ENCODE measurements around the gene NIPAL3. TPM values are rescaled to one million over a fixed set of nuclear protein-coding genes. Genes with fewer than 3 reads are reported as not detected.

Gene NIPAL3
- total RNA-seq, 1 experiment from 2014 or later = 11.2 TPM

DNA sequence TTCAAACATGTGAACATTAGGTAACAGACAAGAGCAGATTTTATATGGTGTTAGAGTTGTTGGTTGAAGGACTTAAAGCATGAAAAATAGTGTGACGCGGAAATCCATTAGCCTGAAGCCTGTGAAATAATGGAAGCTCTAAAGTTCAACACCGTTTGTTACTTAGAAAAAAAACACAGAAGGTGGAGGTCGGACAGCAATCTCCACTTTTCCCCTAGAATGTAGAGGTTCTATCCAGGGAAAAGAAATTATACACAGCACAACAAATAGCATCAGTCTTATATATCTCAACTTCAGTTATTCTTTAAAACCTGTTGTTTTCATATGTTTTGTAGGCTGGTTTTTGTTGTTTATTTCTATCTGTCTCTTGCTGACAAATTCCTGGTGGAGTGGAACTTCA lies 89.0 kb downstream of the NIPAL3 start:
- DNase-seq (ENCODE audit: low spot score) = no peak
- H3K4me3 Mint-ChIP-seq = peak overlapping the region; percentile 86
- H3K4me1 Mint-ChIP-seq = peaks cover 70% of the 10 kb centered on the region
- H3K27ac Mint-ChIP-seq = peak overlapping the region; percentile 50; the same call in 1 of the 2 replicates
- H3K36me3 Mint-ChIP-seq = no peaks in the 10 kb centered on the region
- no peak for TF ChIP-seq ESRRA (CRISPR knock-in tag; IDR thresholded peaks at IDR 0.05; ENCODE audit: borderline replicate concordance)
- H3K27me3 Mint-ChIP-seq (ENCODE audit: low read depth) = peaks cover 9% of the 10 kb centered on the region
- ChIA-PET POLR2A (no interaction called here), CTCF (interaction anchor here (0.7 to 3.3 kb wide), 8 partner anchors 12 to 305 kb away, joined by 3 to 30 read pairs (median 4); partner anchors contain the start of genes NIPAL3 and STPG1)
- H3K9me3 Mint-ChIP-seq = no peaks in the 10 kb centered on the region
- no peak for ATAC-seq

DNA sequence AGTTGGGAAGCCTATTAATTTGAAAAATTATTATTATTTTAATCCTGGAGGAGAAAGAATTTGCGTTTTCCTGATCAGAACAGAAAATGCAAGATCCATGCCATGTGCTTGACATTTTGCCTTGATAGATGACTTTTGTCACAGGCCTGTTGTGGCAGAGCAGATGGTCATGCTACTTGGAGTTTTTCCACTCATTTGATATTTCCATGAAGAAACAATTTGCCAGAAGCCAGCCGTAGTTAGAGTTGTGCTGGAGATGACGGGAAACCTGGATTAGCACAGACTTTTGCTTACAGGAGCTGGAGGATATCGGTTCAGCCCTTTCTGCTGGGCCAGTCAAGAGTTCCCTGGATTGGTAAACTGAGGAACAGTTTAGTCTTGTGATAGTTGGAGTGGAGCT lies 90.2 kb downstream of the NIPAL3 start:
- TF ChIP-seq NR3C1 (CRISPR knock-in tag; conservative IDR thresholded peaks at IDR 0.05; ENCODE audit: low read depth) = no peak
- TF ChIP-seq NR2C2 (CRISPR knock-in tag; IDR thresholded peaks at IDR 0.05) = no peak
- TF ChIP-seq, protein P1, sequence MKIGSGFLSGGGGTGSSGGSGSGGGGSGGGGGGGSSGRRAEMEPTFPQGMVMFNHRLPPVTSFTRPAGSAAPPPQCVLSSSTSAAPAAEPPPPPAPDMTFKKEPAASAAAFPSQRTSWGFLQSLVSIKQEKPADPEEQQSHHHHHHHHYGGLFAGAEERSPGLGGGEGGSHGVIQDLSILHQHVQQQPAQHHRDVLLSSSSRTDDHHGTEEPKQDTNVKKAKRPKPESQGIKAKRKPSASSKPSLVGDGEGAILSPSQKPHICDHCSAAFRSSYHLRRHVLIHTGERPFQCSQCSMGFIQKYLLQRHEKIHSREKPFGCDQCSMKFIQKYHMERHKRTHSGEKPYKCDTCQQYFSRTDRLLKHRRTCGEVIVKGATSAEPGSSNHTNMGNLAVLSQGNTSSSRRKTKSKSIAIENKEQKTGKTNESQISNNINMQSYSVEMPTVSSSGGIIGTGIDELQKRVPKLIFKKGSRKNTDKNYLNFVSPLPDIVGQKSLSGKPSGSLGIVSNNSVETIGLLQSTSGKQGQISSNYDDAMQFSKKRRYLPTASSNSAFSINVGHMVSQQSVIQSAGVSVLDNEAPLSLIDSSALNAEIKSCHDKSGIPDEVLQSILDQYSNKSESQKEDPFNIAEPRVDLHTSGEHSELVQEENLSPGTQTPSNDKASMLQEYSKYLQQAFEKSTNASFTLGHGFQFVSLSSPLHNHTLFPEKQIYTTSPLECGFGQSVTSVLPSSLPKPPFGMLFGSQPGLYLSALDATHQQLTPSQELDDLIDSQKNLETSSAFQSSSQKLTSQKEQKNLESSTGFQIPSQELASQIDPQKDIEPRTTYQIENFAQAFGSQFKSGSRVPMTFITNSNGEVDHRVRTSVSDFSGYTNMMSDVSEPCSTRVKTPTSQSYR (CRISPR knock-in tag; IDR thresholded peaks at IDR 0.05) = no peak
- no peak for TF ChIP-seq EMX1 (CRISPR knock-in tag; IDR thresholded peaks at IDR 0.05)
- no peak for TF ChIP-seq RORB (CRISPR knock-in tag; IDR thresholded peaks at IDR 0.05)
- TF ChIP-seq CREB1 (CRISPR knock-in tag; IDR thresholded peaks at IDR 0.05) = no peak
- no peak for TF ChIP-seq HMGA2 (CRISPR knock-in tag; IDR thresholded peaks at IDR 0.05)
- TF ChIP-seq, protein P2, sequence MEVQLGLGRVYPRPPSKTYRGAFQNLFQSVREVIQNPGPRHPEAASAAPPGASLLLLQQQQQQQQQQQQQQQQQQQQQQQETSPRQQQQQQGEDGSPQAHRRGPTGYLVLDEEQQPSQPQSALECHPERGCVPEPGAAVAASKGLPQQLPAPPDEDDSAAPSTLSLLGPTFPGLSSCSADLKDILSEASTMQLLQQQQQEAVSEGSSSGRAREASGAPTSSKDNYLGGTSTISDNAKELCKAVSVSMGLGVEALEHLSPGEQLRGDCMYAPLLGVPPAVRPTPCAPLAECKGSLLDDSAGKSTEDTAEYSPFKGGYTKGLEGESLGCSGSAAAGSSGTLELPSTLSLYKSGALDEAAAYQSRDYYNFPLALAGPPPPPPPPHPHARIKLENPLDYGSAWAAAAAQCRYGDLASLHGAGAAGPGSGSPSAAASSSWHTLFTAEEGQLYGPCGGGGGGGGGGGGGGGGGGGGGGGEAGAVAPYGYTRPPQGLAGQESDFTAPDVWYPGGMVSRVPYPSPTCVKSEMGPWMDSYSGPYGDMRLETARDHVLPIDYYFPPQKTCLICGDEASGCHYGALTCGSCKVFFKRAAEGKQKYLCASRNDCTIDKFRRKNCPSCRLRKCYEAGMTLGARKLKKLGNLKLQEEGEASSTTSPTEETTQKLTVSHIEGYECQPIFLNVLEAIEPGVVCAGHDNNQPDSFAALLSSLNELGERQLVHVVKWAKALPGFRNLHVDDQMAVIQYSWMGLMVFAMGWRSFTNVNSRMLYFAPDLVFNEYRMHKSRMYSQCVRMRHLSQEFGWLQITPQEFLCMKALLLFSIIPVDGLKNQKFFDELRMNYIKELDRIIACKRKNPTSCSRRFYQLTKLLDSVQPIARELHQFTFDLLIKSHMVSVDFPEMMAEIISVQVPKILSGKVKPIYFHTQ (CRISPR knock-in tag; IDR thresholded peaks at IDR 0.05) = no peak
- TF ChIP-seq ESRRA (CRISPR knock-in tag; IDR thresholded peaks at IDR 0.05; ENCODE audit: borderline replicate concordance) = no peak
- TF ChIP-seq, protein P3, sequence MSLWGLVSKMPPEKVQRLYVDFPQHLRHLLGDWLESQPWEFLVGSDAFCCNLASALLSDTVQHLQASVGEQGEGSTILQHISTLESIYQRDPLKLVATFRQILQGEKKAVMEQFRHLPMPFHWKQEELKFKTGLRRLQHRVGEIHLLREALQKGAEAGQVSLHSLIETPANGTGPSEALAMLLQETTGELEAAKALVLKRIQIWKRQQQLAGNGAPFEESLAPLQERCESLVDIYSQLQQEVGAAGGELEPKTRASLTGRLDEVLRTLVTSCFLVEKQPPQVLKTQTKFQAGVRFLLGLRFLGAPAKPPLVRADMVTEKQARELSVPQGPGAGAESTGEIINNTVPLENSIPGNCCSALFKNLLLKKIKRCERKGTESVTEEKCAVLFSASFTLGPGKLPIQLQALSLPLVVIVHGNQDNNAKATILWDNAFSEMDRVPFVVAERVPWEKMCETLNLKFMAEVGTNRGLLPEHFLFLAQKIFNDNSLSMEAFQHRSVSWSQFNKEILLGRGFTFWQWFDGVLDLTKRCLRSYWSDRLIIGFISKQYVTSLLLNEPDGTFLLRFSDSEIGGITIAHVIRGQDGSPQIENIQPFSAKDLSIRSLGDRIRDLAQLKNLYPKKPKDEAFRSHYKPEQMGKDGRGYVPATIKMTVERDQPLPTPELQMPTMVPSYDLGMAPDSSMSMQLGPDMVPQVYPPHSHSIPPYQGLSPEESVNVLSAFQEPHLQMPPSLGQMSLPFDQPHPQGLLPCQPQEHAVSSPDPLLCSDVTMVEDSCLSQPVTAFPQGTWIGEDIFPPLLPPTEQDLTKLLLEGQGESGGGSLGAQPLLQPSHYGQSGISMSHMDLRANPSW (CRISPR knock-in tag; conservative IDR thresholded peaks at IDR 0.05; ENCODE audit: low read depth) = no peak
- TF ChIP-seq ETV6 (CRISPR knock-in tag; IDR thresholded peaks at IDR 0.05) = no peak
- TF ChIP-seq ATF1 (CRISPR knock-in tag; IDR thresholded peaks at IDR 0.05) = no peak
- Mint-ChIP-seq H3K9me3 (no peaks in the 10 kb centered on the region), H3K36me3 (no peaks in the 10 kb centered on the region), H3K27ac (no peak overlapping the region), H3K4me3 (no peak overlapping the region), H3K27me3 (ENCODE audit: low read depth) (peaks cover 9% of the 10 kb centered on the region), H3K4me1 (peaks cover 66% of the 10 kb centered on the region)
- CTCF ChIA-PET = interaction anchor here (0.9 to 1.0 kb wide), 2 partner anchors 81 to 90 kb away, joined by 3 to 4 read pairs; partner anchors contain the start of gene NIPAL3
- ATAC-seq (no peak), DNase-seq (ENCODE audit: low spot score) (no peak)
- POLR2A ChIA-PET = interaction anchor here (0.6 kb wide), 1 partner anchor 9 kb away, joined by 3 read pairs; no protein-coding TSS in a partner anchor

DNA sequence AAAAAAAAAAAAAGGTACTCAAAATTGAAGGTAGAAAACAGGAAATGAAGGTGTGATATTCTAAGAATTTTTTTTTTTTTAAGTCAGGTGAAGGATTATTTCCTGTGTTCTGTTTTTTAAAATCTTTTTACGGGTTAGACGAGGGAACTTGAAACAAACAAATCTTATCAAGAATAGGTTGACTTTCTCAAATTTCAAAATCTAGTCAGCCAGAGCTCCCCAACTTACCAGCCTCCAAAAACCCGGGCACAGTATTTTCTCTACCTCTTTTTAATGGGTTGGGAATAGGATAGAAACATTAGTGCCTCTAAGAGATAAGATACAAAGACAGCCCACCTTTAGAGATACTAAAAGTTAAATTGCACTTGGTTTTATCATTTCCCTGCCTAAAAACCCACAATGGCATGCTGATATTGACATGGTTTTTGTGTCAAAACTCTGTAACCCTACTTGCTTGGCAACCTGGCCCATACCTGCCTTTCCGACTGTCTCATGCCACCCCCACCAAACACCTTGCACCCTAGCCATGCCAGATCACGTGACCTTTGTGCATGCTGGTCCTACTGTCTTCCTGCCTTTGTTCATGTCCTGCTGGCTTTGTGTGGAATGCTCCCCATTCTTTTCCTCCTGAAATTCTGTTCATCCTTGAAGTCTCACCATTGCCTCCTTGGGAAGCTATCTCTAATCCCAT lies 91.2 kb downstream of the NIPAL3 start:
- Mint-ChIP-seq H3K27ac (peak overlapping the region; percentile 67), H3K4me1 (peaks cover 56% of the 10 kb centered on the region), H3K27me3 (ENCODE audit: low read depth) (peaks cover 9% of the 10 kb centered on the region), H3K9me3 (no peaks in the 10 kb centered on the region), H3K36me3 (no peaks in the 10 kb centered on the region), H3K4me3 (no peak overlapping the region)
- ChIA-PET CTCF (interaction anchor here (0.7 to 1.2 kb wide), 4 partner anchors 20 to 91 kb away, joined by 3 to 4 read pairs (median 3); partner anchors contain the start of gene NIPAL3), POLR2A (no interaction called here)
- ATAC-seq = no peak
- TF ChIP-seq, protein P4, sequence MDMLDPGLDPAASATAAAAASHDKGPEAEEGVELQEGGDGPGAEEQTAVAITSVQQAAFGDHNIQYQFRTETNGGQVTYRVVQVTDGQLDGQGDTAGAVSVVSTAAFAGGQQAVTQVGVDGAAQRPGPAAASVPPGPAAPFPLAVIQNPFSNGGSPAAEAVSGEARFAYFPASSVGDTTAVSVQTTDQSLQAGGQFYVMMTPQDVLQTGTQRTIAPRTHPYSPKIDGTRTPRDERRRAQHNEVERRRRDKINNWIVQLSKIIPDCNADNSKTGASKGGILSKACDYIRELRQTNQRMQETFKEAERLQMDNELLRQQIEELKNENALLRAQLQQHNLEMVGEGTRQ (CRISPR knock-in tag; IDR thresholded peaks at IDR 0.05) = peak; percentile 86
- TF ChIP-seq, protein P5, sequence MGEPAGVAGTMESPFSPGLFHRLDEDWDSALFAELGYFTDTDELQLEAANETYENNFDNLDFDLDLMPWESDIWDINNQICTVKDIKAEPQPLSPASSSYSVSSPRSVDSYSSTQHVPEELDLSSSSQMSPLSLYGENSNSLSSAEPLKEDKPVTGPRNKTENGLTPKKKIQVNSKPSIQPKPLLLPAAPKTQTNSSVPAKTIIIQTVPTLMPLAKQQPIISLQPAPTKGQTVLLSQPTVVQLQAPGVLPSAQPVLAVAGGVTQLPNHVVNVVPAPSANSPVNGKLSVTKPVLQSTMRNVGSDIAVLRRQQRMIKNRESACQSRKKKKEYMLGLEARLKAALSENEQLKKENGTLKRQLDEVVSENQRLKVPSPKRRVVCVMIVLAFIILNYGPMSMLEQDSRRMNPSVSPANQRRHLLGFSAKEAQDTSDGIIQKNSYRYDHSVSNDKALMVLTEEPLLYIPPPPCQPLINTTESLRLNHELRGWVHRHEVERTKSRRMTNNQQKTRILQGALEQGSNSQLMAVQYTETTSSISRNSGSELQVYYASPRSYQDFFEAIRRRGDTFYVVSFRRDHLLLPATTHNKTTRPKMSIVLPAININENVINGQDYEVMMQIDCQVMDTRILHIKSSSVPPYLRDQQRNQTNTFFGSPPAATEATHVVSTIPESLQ (CRISPR knock-in tag; IDR thresholded peaks at IDR 0.05) = no peak
- TF ChIP-seq PRRX2 (CRISPR knock-in tag; IDR thresholded peaks at IDR 0.05) (no peak), NR1H2 (CRISPR knock-in tag; IDR thresholded peaks at IDR 0.05) (no peak), GABPB1 (CRISPR knock-in tag; IDR thresholded peaks at IDR 0.05) (no peak), ZNF232 (CRISPR knock-in tag; IDR thresholded peaks at IDR 0.05) (0 out of 2 replicates have a peak, but pooled peaks have one; percentile 43)
- TF ChIP-seq, protein P6, sequence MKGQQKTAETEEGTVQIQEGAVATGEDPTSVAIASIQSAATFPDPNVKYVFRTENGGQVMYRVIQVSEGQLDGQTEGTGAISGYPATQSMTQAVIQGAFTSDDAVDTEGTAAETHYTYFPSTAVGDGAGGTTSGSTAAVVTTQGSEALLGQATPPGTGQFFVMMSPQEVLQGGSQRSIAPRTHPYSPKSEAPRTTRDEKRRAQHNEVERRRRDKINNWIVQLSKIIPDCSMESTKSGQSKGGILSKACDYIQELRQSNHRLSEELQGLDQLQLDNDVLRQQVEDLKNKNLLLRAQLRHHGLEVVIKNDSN (CRISPR knock-in tag; IDR thresholded peaks at IDR 0.05) = peak; percentile 87
- no peak for DNase-seq (ENCODE audit: low spot score)
